GM12878 (cell line): ENCODE measurements around the gene RBL2. TPM values are rescaled to one million over a fixed set of nuclear protein-coding genes. Genes with fewer than 3 reads are reported as not detected.
A peak's percentile ranks its signal among the peaks of the same experiment; 100 is the strongest.

Experiments used
- CREB1 ChIP-seq: IDR thresholded peaks from 2 replicates; pipeline ENCODE4 v1.6.1; 2012; ENCODE audit warnings: low read depth, mild to moderate bottlenecking, inconsistent platforms
- EGR1 ChIP-seq, 2 experiments: IDR thresholded peaks; 1 replicate in 1 of 2; 2 replicates in 1 of 2; pipeline ENCODE4 v1.6.1; 2011 to 2012; ENCODE audit warnings: low read depth in 2 of 2, low read length in 2 of 2, borderline replicate concordance in 1 of 2, mild to moderate bottlenecking in 1 of 2, moderate library complexity in 1 of 2
- HDAC2 ChIP-seq: fragments of 200-600 bp; sonication (generic); IDR thresholded peaks from 2 replicates; pipeline ENCODE4 v1.6.1; 2017
- LARP7 ChIP-seq: fragments of 450-650 bp; IDR thresholded peaks from 2 replicates; pipeline ENCODE4 v1.6.1; 2017; ENCODE audit warnings: mild to moderate bottlenecking
- NKRF ChIP-seq: fragments of 450-650 bp; conservative IDR thresholded peaks from 2 replicates; pipeline ENCODE4 v1.6.1; 2017; ENCODE audit warnings: mild to moderate bottlenecking, moderate library complexity
- POLR2A ChIP-seq: IDR thresholded peaks from 2 replicates; pipeline ENCODE4 v1.6.1; 2011; ENCODE audit warnings: low read depth, mild to moderate bottlenecking, low read length
- POLR2AphosphoS2 ChIP-seq: IDR thresholded peaks from 2 replicates; pipeline ENCODE4 v1.6.1; 2011; ENCODE audit warnings: low read depth, mild to moderate bottlenecking, low read length, improper control_type of control experiment, moderate library complexity
- RUNX3 ChIP-seq: IDR thresholded peaks from 2 replicates; pipeline ENCODE4 v1.6.1; 2012; ENCODE audit warnings: low read length, inconsistent platforms
- SMAD1 ChIP-seq: fragments of 450-650 bp; IDR thresholded peaks from 2 replicates; pipeline ENCODE4 v1.6.1; 2018; ENCODE audit warnings: mild to moderate bottlenecking, low read depth; ENCODE audit not compliant: partially characterized antibody
- SREBF2 ChIP-seq: IDR thresholded peaks from 2 replicates; pipeline ENCODE4 v1.6.1; 2012; ENCODE audit warnings: mild to moderate bottlenecking, low read length
- STAT3 ChIP-seq: IDR thresholded peaks from 2 replicates; pipeline ENCODE4 v1.6.1; 2011; ENCODE audit warnings: low read depth, low read length, improper control_type of control experiment
- SUPT20H ChIP-seq: IDR thresholded peaks from 2 replicates; pipeline ENCODE4 v1.6.1; 2011; ENCODE audit warnings: low read depth, mild to moderate bottlenecking, low read length, moderate library complexity, borderline replicate concordance; ENCODE audit not compliant: control insufficient read depth
- SUZ12 ChIP-seq: fragments of 200-600 bp; sonication (generic); IDR thresholded peaks from one replicate; pipeline ENCODE4 v1.6.1; 2018; ENCODE audit warnings: antibody characterized with exemption, mild to moderate bottlenecking; ENCODE audit not compliant: unreplicated experiment
- YY1 ChIP-seq: IDR thresholded peaks from 2 replicates; pipeline ENCODE4 v1.6.1; 2011; ENCODE audit warnings: low read depth, mild to moderate bottlenecking, low read length
- ZBTB33 ChIP-seq: fragments of 450-650 bp; IDR thresholded peaks from 2 replicates; pipeline ENCODE4 v1.6.1; 2017; ENCODE audit warnings: mild to moderate bottlenecking
- polyA plus RNA-seq, 11 experiments: library from polyadenylated mRNA; depleted of rRNA in 4 of 11; unstranded in 6 of 11; stranded (reverse) in 5 of 11; fragments of >200 nt; fragmentation: Nextera tagmentation in 4 of 11; fragmentation: Illumina TruSeq in 1 of 11; extraction: Ambion mirVana in 4 of 11; extraction: Trizol in 1 of 11; gene quantifications; 1 replicate in 1 of 11; 2 replicates in 10 of 11; pipeline versions ENCODE4 v1.2.1 to v1.2.3, GENCODE V29; 2011 to 2016; ENCODE audit warnings: inconsistent platforms in 2 of 11, missing spikeins in 2 of 11, low read depth in 1 of 11
- total RNA-seq, 4 experiments: library from RNA; depleted of rRNA in 3 of 4; stranded (reverse); fragments of >200 nt in 3 of 4; fragmentation: Illumina TruSeq in 1 of 4; extraction: Trizol in 1 of 4; gene quantifications; 2 replicates each; pipeline versions ENCODE4 v1.2.1 to v1.2.3, GENCODE V29; 2013 to 2021
- TF ChIP-seq, protein P1 (sequence below): fragments of 450-650 bp; IDR thresholded peaks from 2 replicates; pipeline ENCODE4 v1.6.1; 2016; ENCODE audit warnings: mild to moderate bottlenecking, moderate library complexity, borderline replicate concordance
- TF ChIP-seq, protein P2 (sequence below): IDR thresholded peaks from 2 replicates; pipeline ENCODE4 v1.6.1; 2011; ENCODE audit warnings: low read depth, mild to moderate bottlenecking, low read length, moderate library complexity, borderline replicate concordance; ENCODE audit errors: extremely low read depth
- TF ChIP-seq, protein P3 (sequence below): IDR thresholded peaks from 2 replicates; pipeline ENCODE4 v1.6.1; 2011; ENCODE audit warnings: mild to moderate bottlenecking, low read depth, low read length, moderate library complexity; ENCODE audit not compliant: insufficient replicate concordance
- TF ChIP-seq, protein P4 (sequence below): IDR thresholded peaks from 2 replicates; pipeline ENCODE4 v1.6.1; 2011; ENCODE audit warnings: low read depth, low read length, improper control_type of control experiment, borderline replicate concordance

Gene RBL2
- total and polyA plus RNA-seq, 10 of the 15 experiments (the other 5 are each of a cell fraction or from before 2014, with no cell fraction given) = 10.0 to 107 (median 39.0) TPM

GRCh38 chr16:53435066-53435688 lies 906 bp downstream of the RBL2 start (continued):
- TF ChIP-seq, protein P1, sequence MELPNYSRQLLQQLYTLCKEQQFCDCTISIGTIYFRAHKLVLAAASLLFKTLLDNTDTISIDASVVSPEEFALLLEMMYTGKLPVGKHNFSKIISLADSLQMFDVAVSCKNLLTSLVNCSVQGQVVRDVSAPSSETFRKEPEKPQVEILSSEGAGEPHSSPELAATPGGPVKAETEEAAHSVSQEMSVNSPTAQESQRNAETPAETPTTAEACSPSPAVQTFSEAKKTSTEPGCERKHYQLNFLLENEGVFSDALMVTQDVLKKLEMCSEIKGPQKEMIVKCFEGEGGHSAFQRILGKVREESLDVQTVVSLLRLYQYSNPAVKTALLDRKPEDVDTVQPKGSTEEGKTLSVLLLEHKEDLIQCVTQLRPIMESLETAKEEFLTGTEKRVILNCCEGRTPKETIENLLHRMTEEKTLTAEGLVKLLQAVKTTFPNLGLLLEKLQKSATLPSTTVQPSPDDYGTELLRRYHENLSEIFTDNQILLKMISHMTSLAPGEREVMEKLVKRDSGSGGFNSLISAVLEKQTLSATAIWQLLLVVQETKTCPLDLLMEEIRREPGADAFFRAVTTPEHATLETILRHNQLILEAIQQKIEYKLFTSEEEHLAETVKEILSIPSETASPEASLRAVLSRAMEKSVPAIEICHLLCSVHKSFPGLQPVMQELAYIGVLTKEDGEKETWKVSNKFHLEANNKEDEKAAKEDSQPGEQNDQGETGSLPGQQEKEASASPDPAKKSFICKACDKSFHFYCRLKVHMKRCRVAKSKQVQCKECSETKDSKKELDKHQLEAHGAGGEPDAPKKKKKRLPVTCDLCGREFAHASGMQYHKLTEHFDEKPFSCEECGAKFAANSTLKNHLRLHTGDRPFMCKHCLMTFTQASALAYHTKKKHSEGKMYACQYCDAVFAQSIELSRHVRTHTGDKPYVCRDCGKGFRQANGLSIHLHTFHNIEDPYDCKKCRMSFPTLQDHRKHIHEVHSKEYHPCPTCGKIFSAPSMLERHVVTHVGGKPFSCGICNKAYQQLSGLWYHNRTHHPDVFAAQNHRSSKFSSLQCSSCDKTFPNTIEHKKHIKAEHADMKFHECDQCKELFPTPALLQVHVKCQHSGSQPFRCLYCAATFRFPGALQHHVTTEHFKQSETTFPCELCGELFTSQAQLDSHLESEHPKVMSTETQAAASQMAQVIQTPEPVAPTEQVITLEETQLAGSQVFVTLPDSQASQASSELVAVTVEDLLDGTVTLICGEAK = no peak
- TF ChIP-seq YY1 (peak; percentile 78), POLR2AphosphoS2 (0 out of 2 replicates have a peak, but pooled peaks have one; percentile 46), STAT3 (no peak), RUNX3 (no peak; the same call in 1 of the 2 replicates), CREB1 (peak; percentile 36; the same call in 1 of the 2 replicates), SMAD1 (no peak), EGR1 (IDR thresholded peaks at IDR 0.05; ENCODE audit: borderline replicate concordance in 1 of 2, low read depth in 2 of 2, low read length in 2 of 2) (no peak), NKRF (peak; percentile 96), SUZ12 (no peak), SREBF2 (no peak), HDAC2 (no peak), POLR2A (peak; percentile 69), ZBTB33 (no peak), SUPT20H (no peak), LARP7 (peak; percentile 59; the same call in 1 of the 2 replicates)
- TF ChIP-seq, protein P2, sequence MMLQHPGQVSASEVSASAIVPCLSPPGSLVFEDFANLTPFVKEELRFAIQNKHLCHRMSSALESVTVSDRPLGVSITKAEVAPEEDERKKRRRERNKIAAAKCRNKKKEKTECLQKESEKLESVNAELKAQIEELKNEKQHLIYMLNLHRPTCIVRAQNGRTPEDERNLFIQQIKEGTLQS = no peak
- TF ChIP-seq, protein P3, sequence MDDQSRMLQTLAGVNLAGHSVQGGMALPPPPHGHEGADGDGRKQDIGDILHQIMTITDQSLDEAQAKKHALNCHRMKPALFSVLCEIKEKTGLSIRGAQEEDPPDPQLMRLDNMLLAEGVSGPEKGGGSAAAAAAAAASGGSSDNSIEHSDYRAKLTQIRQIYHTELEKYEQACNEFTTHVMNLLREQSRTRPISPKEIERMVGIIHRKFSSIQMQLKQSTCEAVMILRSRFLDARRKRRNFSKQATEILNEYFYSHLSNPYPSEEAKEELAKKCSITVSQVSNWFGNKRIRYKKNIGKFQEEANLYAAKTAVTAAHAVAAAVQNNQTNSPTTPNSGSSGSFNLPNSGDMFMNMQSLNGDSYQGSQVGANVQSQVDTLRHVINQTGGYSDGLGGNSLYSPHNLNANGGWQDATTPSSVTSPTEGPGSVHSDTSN = peak; percentile 95
- TF ChIP-seq, protein P4, sequence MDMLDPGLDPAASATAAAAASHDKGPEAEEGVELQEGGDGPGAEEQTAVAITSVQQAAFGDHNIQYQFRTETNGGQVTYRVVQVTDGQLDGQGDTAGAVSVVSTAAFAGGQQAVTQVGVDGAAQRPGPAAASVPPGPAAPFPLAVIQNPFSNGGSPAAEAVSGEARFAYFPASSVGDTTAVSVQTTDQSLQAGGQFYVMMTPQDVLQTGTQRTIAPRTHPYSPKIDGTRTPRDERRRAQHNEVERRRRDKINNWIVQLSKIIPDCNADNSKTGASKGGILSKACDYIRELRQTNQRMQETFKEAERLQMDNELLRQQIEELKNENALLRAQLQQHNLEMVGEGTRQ = no peak
